HL-60/S4 treated with retinoic acid at 250 ng/mL for 4 days and 3 days (cell line): ENCODE measurements around the gene HEPACAM.

Experiments used
- in situ Hi-C: fragments of 300-500 bp; cut with MboI; formaldehyde crosslinking; loops from 2 replicates; pipeline ENCODE4 v1.7.0; 2022; ENCODE audit warnings: low sequenced_read_pairs

The HEPACAM gene

DNA sequence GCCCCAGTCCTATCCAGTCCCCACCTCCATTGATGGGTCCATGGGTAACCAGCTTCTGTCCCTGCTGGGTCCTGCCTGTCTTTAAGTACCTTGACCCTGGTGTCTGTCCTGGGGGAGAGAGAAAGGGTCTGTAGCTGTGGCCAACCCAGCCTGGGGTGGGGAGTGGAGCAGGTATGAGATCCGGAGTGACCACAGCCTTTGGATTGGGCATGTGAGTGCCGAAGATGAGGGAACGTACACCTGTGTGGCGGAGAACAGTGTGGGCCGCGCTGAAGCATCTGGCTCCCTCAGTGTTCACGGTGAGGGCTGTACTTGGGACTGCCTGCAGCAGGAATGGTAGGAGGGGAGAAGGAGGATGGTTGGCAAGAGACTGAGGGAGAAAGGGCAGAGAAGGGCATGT lies 65.4 kb downstream of the HEPACAM start:
- in situ Hi-C loops = no loop called here

DNA sequence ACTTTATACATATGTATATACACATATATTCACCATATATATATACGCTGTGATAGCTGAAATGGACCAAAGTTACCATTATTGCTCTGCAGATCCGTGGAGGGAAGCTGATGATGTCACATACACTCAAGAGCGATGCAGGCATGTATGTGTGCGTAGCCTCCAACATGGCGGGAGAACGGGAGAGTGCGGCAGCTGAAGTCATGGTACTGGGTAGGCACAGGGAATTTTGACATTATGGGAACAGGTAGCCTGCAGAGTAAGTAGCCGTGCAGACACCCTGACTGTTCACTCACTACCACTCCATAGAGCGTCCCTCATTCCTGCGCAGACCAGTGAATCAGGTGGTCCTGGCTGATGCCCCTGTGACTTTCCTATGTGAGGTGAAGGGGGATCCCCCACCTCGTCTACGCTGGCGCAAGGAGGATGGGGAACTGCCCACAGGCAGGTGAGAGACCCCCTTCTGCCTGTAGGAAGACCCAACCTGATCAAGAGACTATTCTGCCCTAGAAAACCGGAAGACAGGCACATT lies 65.9 kb downstream of the HEPACAM start:
- in situ Hi-C loops = no loop called here

DNA sequence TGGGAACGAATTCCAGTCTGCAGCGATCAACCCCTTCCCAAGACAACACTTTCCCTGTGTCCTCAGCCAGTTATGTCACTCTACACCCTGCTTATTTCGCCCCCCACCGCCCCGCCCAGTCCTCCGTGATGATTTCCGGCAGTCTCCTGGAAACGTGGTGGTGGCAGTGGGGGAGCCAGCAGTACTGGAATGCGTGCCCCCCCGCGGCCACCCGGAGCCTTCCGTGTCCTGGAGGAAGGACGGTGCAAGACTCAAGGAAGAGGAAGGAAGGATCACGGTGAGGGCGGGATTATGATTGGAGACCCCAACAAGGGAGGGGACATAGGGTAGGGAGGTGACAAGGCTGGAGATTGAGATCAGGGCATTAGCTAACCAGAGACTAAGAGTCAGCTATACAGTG lies 66.5 kb downstream of the HEPACAM start:
- in situ Hi-C loops = no loop called here
